HCT116 (cell line): ENCODE results near the gene CTNNA2. TPM values are rescaled to one million over a fixed set of nuclear protein-coding genes. Genes with fewer than 3 reads are reported as not detected.

Source experiments
- ATAC-seq: fragments of 200-7000 bp; cut with Tn5 transposase; 2 replicates; pipeline ENCODE4 v1.9.1; 2020; ENCODE audit warnings: mild to moderate bottlenecking, moderate library complexity
- BruUV-seq: library from RNA; stranded (reverse); fragments of 400-500 nt; replicated peaks from 2 replicates; lab custom pipeline; 2021; lab: Mats Ljungman, UMichigan
- CTCF ChIA-PET: fragments of 300-600 bp; sonication (Branson Sonifier 250); formaldehyde crosslinking; loops from one replicate; lab custom pipeline; 2021; ENCODE audit warnings: antibody characterized with exemption; lab: Charles Lee
- POLR2A ChIA-PET: fragments of 300-600, 350-600 bp; sonication (Branson Sonifier 250); formaldehyde crosslinking; loops from one replicate; lab custom pipeline; 2021; ENCODE audit warnings: antibody characterized with exemption; lab: Charles Lee
- RAD21 ChIA-PET, 2 experiments: fragments of 300-600 bp; sonication (Branson Sonifier 250); formaldehyde crosslinking; loops; one replicate each; lab custom pipeline; 2023; ENCODE audit warnings: low total read pairs in 2 of 2; ENCODE audit not compliant: uncharacterized antibody in 2 of 2, unreplicated experiment in 2 of 2, low non-redundant PET in 1 of 2; lab: Charles Lee
- DNase-seq: peaks from one replicate; pipeline ENCODE4 v3.0.0-alpha.2; 2010; ENCODE audit warnings: low read depth, low spot score
- H2AFZ ChIP-seq: fragments of 200-600 bp; shearing (Covaris generic), sonication (generic); 2 replicates; pipeline ENCODE4 v1.6.1; 2017; ENCODE audit warnings: low read depth, mixed run types, mixed read lengths, antibody characterized with exemption, low read length; ENCODE audit not compliant: poor library complexity, severe bottlenecking
- H3K27ac ChIP-seq: 2 replicates; pipeline ENCODE4 v1.5.1; 2012; ENCODE audit warnings: low read depth, low read length
- H3K27me3 ChIP-seq: fragments of 200-600 bp; sonication (generic); 2 replicates; pipeline ENCODE4 v1.6.1; 2016; ENCODE audit warnings: mixed run types, low read length, mixed read lengths; ENCODE audit not compliant: insufficient read depth
- H3K36me3 ChIP-seq, 2 experiments: fragments of 200-500 bp in 1 of 2; fragments of 200-600 bp in 1 of 2; sonication (Bioruptor generic) in 1 of 2; sonication (generic) in 1 of 2; 2 replicates each; pipeline versions ENCODE4 v1.5.1 to v1.6.1; 2014 to 2016; ENCODE audit warnings: low read length in 2 of 2, inconsistent platforms in 1 of 2, mixed read lengths in 1 of 2, mixed run types in 1 of 2; ENCODE audit not compliant: insufficient read depth in 2 of 2, control insufficient read depth in 1 of 2
- H3K4me1 ChIP-seq, 2 experiments: fragments of 200-600 bp in 1 of 2; sonication (generic) in 1 of 2; 2 replicates each; pipeline versions ENCODE4 v1.5.1 to v1.6.1; 2012 to 2017; ENCODE audit warnings: low read length in 2 of 2, inconsistent platforms in 1 of 2, mild to moderate bottlenecking in 1 of 2, mixed read lengths in 1 of 2, mixed run types in 1 of 2, moderate library complexity in 1 of 2; ENCODE audit not compliant: insufficient read depth in 2 of 2, control insufficient read depth in 1 of 2
- H3K4me2 ChIP-seq: fragments of 200-600 bp; sonication (generic); 2 replicates; pipeline ENCODE4 v1.6.1; 2017; ENCODE audit warnings: mixed run types, low read length, mixed read lengths
- H3K4me3 ChIP-seq, 2 experiments: fragments of 200-600 bp in 1 of 2; sonication (generic) in 1 of 2; replicated peaks in 1 of 2; 2 replicates each; pipeline ENCODE4 v1.5.1; 2011 to 2016; ENCODE audit warnings: low read length in 2 of 2, control low read depth in 1 of 2, low read depth in 1 of 2, mild to moderate bottlenecking in 1 of 2, mixed read lengths in 1 of 2, mixed run types in 1 of 2
- H3K79me2 ChIP-seq: fragments of 200-600 bp; sonication (generic); 2 replicates; pipeline ENCODE4 v1.6.1; 2017; ENCODE audit warnings: mild to moderate bottlenecking, mixed run types, low read length, moderate library complexity, mixed read lengths; ENCODE audit not compliant: insufficient read depth
- H3K9ac ChIP-seq: fragments of 200-600 bp; sonication (generic); 2 replicates; pipeline ENCODE4 v1.6.1; 2016; ENCODE audit warnings: low read length, mixed read lengths
- H3K9me2 ChIP-seq: fragments of 200-600 bp; sonication (generic), shearing (Covaris generic); 2 replicates; pipeline ENCODE4 v1.6.1; 2017; ENCODE audit warnings: mixed run types, mild to moderate bottlenecking, moderate library complexity; ENCODE audit not compliant: insufficient read depth
- H3K9me3 ChIP-seq, 2 experiments: fragments of 200-500 bp in 1 of 2; fragments of 200-600 bp in 1 of 2; sonication (Bioruptor generic) in 1 of 2; sonication (generic) in 1 of 2; 2 replicates each; pipeline ENCODE4 v1.6.1; 2014 to 2017; ENCODE audit warnings: low read length in 2 of 2, mixed read lengths in 2 of 2, inconsistent platforms in 1 of 2, low read depth in 1 of 2, mild to moderate bottlenecking in 1 of 2, mixed run types in 1 of 2, moderate library complexity in 1 of 2; ENCODE audit not compliant: control insufficient read depth in 1 of 2, insufficient read depth in 1 of 2
- H4K20me1 ChIP-seq: fragments of 200-600 bp; sonication (generic), shearing (Covaris generic); 2 replicates; pipeline ENCODE4 v1.6.1; 2017; ENCODE audit warnings: mixed run types, mild to moderate bottlenecking, moderate library complexity; ENCODE audit not compliant: insufficient read depth
- CBX3 ChIP-seq: IDR thresholded peaks from 2 replicates; pipeline ENCODE4 v1.6.1; 2012; ENCODE audit warnings: low read depth
- EGR1 ChIP-seq: IDR thresholded peaks from 2 replicates; pipeline ENCODE4 v1.6.1; 2012; ENCODE audit warnings: low read depth
- ELF1 ChIP-seq: IDR thresholded peaks from 2 replicates; pipeline ENCODE4 v1.6.1; 2012; ENCODE audit warnings: low read depth, borderline replicate concordance
- EZH2 ChIP-seq: fragments of 200-600 bp; sonication (generic); IDR thresholded peaks from 2 replicates; pipeline ENCODE4 v1.6.1; 2017; ENCODE audit warnings: antibody characterized with exemption, mixed run types
- EZH2phosphoT487 ChIP-seq: fragments of 200-600 bp; IDR thresholded peaks from 2 replicates; pipeline ENCODE4 v1.6.1; 2018; ENCODE audit warnings: antibody characterized with exemption, borderline replicate concordance
- FOSL1 ChIP-seq: IDR thresholded peaks from 2 replicates; pipeline ENCODE4 v1.6.1; 2012; ENCODE audit warnings: low read depth
- JUND ChIP-seq: IDR thresholded peaks from 2 replicates; pipeline ENCODE4 v1.6.1; 2012
- POLR2A ChIP-seq: IDR thresholded peaks from 2 replicates; pipeline ENCODE4 v1.7.0; 2011; ENCODE audit warnings: borderline replicate concordance; ENCODE audit not compliant: insufficient read depth, insufficient read length; ENCODE audit errors: extremely low read depth
- RAD21 ChIP-seq: IDR thresholded peaks from 2 replicates; pipeline ENCODE4 v1.6.1; 2012; ENCODE audit warnings: low read depth, mild to moderate bottlenecking
- SIN3A ChIP-seq: IDR thresholded peaks from 2 replicates; pipeline ENCODE4 v1.6.1; 2012; ENCODE audit warnings: low read depth
- SRF ChIP-seq: IDR thresholded peaks from 2 replicates; pipeline ENCODE4 v1.6.1; 2012; ENCODE audit warnings: low read depth
- TCF7L2 ChIP-seq: IDR thresholded peaks from 2 replicates; pipeline ENCODE4 v1.7.0; 2011; ENCODE audit warnings: borderline replicate concordance, inconsistent platforms; ENCODE audit not compliant: insufficient read depth, insufficient read length; ENCODE audit errors: extremely low read depth
- YY1 ChIP-seq: IDR thresholded peaks from 2 replicates; pipeline ENCODE4 v1.6.1; 2011; ENCODE audit warnings: low read length, low read depth, moderate library complexity, mild to moderate bottlenecking; ENCODE audit not compliant: insufficient replicate concordance; ENCODE audit errors: extremely low read depth
- intact Hi-C: fragments of 100-400 bp; cut with micrococcal nuclease; formaldehyde crosslinking; loops from 2 replicates; pipeline ENCODE4 v1.10.0; 2022
- total RNA-seq: library from RNA; stranded (reverse); gene quantifications from one replicate; pipeline ENCODE4 v1.2.1, GENCODE V29; 2021; ENCODE audit not compliant: unreplicated experiment
- TF ChIP-seq, protein P1 (sequence below), 3 experiments: fragments of 200-600 bp in 1 of 3; sonication (generic) in 1 of 3; IDR thresholded peaks in 2 of 3; conservative IDR thresholded peaks in 1 of 3; 2 replicates each; pipeline ENCODE4 v1.5.1; 2012 to 2017; ENCODE audit warnings: low read depth in 2 of 3, low read length in 2 of 3, antibody characterized with exemption in 1 of 3, borderline replicate concordance in 1 of 3, control low read depth in 1 of 3, mild to moderate bottlenecking in 1 of 3, mixed read lengths in 1 of 3, mixed run types in 1 of 3, moderate library complexity in 1 of 3; ENCODE audit not compliant: insufficient read depth in 1 of 3
- TF ChIP-seq, protein P2 (sequence below): IDR thresholded peaks from 2 replicates; pipeline ENCODE4 v1.6.1; 2012
- TF ChIP-seq, protein P3 (sequence below): IDR thresholded peaks from 2 replicates; pipeline ENCODE4 v1.6.1; 2012

CTNNA2 gene
- total RNA-seq, 1 experiment from 2014 or later = not detected

DNA sequence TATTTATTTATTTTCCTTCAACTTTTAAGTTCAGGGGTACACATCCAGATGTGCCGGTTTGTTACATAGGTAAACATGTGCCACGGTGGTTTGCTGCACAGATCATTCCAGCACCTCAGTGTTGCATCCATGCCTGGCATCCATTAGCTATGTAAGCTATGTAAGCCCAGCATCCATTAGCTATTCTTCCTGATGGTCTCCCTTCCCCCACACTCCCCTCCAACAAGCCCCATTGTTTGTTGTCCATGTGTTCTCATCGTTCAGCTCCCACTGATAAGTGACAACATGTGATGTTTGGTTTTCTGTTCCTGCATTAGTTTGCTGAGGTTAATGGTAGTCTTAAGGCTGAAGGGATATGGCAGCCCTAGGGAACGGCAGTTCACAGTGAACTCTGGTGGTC, 203.4 kb downstream of the CTNNA2 start:
- ChIA-PET CTCF (no interaction called here), POLR2A (no interaction called here)
- no peaks in the 10 kb centered on the region for H3K79me2 ChIP-seq
- H2AFZ ChIP-seq = no peak overlapping the region
- peaks cover 15 to 20% of the 10 kb centered on the region in 2 experiments; a peak in 2 of 4 replicates for H3K9me3 ChIP-seq
- TF ChIP-seq, protein P1, sequence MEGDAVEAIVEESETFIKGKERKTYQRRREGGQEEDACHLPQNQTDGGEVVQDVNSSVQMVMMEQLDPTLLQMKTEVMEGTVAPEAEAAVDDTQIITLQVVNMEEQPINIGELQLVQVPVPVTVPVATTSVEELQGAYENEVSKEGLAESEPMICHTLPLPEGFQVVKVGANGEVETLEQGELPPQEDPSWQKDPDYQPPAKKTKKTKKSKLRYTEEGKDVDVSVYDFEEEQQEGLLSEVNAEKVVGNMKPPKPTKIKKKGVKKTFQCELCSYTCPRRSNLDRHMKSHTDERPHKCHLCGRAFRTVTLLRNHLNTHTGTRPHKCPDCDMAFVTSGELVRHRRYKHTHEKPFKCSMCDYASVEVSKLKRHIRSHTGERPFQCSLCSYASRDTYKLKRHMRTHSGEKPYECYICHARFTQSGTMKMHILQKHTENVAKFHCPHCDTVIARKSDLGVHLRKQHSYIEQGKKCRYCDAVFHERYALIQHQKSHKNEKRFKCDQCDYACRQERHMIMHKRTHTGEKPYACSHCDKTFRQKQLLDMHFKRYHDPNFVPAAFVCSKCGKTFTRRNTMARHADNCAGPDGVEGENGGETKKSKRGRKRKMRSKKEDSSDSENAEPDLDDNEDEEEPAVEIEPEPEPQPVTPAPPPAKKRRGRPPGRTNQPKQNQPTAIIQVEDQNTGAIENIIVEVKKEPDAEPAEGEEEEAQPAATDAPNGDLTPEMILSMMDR (IDR thresholded peaks at IDR 0.05 in 2 of 3, conservative IDR thresholded peaks at IDR 0.05 in 1 of 3; ENCODE audit: borderline replicate concordance in 1 of 3, insufficient read depth in 1 of 3, low read depth in 2 of 3, low read length in 2 of 3) = no peak
- TF ChIP-seq ELF1 (no peak), FOSL1 (no peak), EZH2phosphoT487 (no peak), EGR1 (no peak), POLR2A (no peak), SRF (no peak), JUND (no peak), RAD21 (no peak), EZH2 (no peak), YY1 (no peak), CBX3 (no peak), TCF7L2 (no peak), SIN3A (no peak)
- TF ChIP-seq, protein P2, sequence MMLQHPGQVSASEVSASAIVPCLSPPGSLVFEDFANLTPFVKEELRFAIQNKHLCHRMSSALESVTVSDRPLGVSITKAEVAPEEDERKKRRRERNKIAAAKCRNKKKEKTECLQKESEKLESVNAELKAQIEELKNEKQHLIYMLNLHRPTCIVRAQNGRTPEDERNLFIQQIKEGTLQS = no peak
- TF ChIP-seq, protein P3, sequence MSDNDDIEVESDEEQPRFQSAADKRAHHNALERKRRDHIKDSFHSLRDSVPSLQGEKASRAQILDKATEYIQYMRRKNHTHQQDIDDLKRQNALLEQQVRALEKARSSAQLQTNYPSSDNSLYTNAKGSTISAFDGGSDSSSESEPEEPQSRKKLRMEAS = no peak
- TF ChIP-seq, all 23 proteins: peak for 0
- Histone ChIP-seq H3K4me3 (no peak overlapping the region), H3K36me3 (no peaks in the 10 kb centered on the region), H3K27me3 (no peaks in the 10 kb centered on the region), H3K9ac (no peak overlapping the region), H3K27ac (no peak overlapping the region), H3K9me2 (no peaks in the 10 kb centered on the region), H3K4me1 (no peaks in the 10 kb centered on the region), H4K20me1 (no peaks in the 10 kb centered on the region), H3K4me2 (no peak overlapping the region)
- intact Hi-C loops = no loop called here
- no TSS peak for BruUV-seq
- RAD21 ChIA-PET = no interaction called here
- ATAC-seq (no peak), DNase-seq (no peak)
